Keratinocyte (primary cell): ENCODE measurements around the gene ADARB2.

Source experiments
- EZH2 ChIP-seq: IDR thresholded peaks from one replicate; pipeline ENCODE4 v1.6.1; 2012; ENCODE audit warnings: inconsistent platforms, mild to moderate bottlenecking, low read length, moderate library complexity
- TF ChIP-seq, protein P1 (sequence below), 3 experiments: IDR thresholded peaks in 1 of 3; conservative IDR thresholded peaks in 1 of 3; optimal IDR thresholded peaks in 1 of 3; 2 replicates in 2 of 3; 3 replicates in 1 of 3; pipeline versions ENCODE3 to v1.5.1; 2011; ENCODE audit warnings: low read length in 3 of 3, mild to moderate bottlenecking in 3 of 3, moderate library complexity in 2 of 3, control low read depth in 1 of 3, inconsistent platforms in 1 of 3; ENCODE audit not compliant: insufficient read depth in 2 of 3; ENCODE audit errors: extremely low read depth in 1 of 3

DNA sequence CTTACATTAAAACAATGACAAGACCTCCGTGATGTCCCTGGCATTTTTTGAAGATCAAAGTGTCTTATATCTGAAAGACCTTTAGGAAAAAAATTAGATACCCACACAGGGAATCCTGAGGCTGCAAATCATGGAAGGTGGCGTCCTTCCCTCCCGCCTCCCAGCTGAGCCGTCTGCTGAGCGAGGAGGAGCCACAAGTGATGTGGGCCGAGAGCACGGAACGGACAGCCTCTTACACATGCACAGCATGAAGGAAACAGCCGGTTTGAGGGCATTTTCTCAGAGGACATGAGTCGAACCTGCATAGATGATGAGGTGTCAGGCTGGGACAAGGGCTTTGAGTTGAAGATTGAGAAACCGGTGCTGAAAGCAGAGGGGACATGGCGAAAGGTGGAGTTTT is 163.3 kb downstream of the ADARB2 start:
- TF ChIP-seq, protein P1, sequence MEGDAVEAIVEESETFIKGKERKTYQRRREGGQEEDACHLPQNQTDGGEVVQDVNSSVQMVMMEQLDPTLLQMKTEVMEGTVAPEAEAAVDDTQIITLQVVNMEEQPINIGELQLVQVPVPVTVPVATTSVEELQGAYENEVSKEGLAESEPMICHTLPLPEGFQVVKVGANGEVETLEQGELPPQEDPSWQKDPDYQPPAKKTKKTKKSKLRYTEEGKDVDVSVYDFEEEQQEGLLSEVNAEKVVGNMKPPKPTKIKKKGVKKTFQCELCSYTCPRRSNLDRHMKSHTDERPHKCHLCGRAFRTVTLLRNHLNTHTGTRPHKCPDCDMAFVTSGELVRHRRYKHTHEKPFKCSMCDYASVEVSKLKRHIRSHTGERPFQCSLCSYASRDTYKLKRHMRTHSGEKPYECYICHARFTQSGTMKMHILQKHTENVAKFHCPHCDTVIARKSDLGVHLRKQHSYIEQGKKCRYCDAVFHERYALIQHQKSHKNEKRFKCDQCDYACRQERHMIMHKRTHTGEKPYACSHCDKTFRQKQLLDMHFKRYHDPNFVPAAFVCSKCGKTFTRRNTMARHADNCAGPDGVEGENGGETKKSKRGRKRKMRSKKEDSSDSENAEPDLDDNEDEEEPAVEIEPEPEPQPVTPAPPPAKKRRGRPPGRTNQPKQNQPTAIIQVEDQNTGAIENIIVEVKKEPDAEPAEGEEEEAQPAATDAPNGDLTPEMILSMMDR (optimal IDR thresholded peaks at IDR 0.05 in 1 of 3, IDR thresholded peaks at IDR 0.05 in 1 of 3, conservative IDR thresholded peaks at IDR 0.05 in 1 of 3; ENCODE audit: extremely low read depth in 1 of 3, insufficient read depth in 2 of 3, low read length in 3 of 3): no peak
- no peak for TF ChIP-seq EZH2
